H7 (cell line): ENCODE measurements around the gene FKRP. TPM values are rescaled to one million over a fixed set of nuclear protein-coding genes. Genes with fewer than 3 reads are reported as not detected.
"Not testable (repeated sequence)": the region's sequence is repeated elsewhere in the genome, so short reads cannot be mapped to it uniquely, and the experiment has no call there.

Experiments used
- DNase-seq: peaks from one replicate; pipeline ENCODE4 v3.0.0; 2012
- H3K27me3 ChIP-seq: 2 replicates; pipeline ENCODE4 v1.6.0; 2011; ENCODE audit warnings: mild to moderate bottlenecking, low read length; ENCODE audit not compliant: control insufficient read depth, insufficient read depth
- H3K36me3 ChIP-seq: replicated peaks from 2 replicates; pipeline ENCODE4 v1.5.1; 2011; ENCODE audit warnings: low read length; ENCODE audit not compliant: control insufficient read depth, insufficient read depth
- H3K4me3 ChIP-seq: 2 replicates; pipeline ENCODE4 v1.5.1; 2011; ENCODE audit warnings: low read depth, mild to moderate bottlenecking, control low read depth, low read length, moderate library complexity; ENCODE audit not compliant: insufficient read depth
- total RNA-seq: library from RNA; depleted of rRNA; stranded (reverse); fragments of >200 nt; shearing (Covaris generic); gene quantifications from 2 replicates; pipeline ENCODE4 v1.2.3, GENCODE V29; 2014

FKRP gene
- total RNA-seq, 1 experiment from 2014 or later: 22.4 TPM

DNA sequence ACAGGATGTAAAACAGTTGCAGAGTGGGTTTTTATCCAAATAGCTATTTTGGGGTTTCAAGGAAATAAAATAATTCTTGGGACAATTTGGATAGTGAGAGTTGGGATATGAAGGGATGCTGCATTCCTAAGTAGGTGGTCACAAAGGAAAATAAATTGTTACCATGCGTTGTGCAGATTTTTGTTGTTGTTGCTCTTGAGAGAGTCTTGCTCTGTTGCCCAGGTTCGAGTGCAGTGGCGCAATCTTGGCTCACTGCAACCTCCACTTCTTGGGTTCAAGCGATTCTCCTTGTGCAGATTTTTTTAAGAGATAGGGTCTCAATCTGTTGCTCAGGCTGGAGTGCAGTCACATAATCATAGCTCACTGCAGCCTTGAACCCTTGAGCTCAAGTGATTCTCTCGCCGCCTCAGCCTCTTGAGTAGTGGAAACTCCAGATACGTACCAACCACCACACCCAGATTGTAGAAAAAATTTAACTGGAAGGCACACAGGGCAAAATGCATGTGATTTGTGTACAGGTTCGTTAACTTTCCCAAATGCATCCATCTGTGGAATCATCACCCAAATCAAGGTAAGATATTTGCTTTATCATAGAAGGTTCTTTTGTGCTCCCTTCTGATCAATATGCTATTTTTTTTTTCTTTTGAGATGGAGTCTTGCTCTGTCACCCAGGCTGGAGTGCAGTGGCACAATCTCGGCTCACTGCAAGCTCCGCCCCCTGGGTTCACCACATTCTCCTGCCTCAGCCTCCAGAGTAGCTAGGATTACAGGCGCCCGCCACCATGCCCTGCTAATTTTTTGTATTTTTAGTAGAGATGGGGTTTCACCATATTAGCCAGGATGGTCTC is 26.5 kb downstream of the FKRP start:
- Histone ChIP-seq H3K36me3 (peaks cover 23% of the 10 kb centered on the region), H3K27me3 (no peaks in the 10 kb centered on the region), H3K4me3 (no peak overlapping the region)
- DNase-seq: no peak

DNA sequence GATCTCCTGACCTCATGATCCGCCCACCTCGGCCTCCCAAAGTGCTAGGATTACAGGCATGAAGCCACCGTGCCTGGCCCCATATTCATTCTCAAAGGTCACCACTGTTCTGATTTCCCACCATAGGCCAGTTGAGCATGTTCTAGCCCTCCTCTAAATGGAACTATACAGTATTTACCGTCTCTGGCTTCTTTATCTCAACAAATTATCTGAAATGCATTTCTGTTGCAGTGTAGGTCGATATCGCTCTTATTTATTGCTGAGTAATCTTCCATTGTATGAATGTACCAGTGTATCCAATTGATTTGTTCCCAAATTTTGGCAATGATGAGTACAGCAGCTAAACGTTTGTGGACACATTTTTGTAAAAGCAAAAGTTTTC is 27.2 kb downstream of the FKRP start:
- no peaks in the 10 kb centered on the region for H3K27me3 ChIP-seq
- DNase-seq: no peak
- H3K4me3 ChIP-seq: no peak overlapping the region
- H3K36me3 ChIP-seq: peaks cover 23% of the 10 kb centered on the region

DNA sequence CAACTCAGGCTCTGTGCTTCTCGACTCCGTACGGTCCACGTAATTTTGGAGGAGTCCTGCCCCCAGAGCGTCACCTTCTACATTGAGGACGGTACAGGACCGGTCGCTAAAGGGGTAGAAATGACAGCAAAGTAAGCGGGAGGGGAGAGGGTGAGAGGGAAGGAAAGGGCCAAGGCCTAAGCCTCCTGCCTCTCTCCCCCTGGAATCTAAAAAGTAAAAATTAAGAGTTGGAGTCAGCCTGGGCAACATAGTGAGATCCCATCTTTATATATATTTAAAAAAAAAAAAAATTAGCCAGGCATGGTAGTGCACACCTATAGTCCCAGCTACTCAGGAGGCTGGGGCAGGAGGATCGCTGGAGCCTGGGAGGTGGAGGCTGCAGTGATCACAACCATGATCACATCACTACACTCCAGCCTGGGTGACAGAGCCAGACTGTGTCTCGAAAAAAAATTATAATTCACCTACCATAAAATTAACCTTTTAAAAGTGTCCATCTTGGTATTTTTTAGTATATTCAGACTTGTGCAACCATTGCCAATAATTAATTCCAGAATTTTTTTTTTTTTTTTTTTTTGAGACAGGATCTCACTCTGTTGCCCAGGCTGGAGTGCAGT is 29.9 kb downstream of the FKRP start:
- DNase-seq: no peak
- peaks cover 35% of the 10 kb centered on the region for H3K36me3 ChIP-seq
- no peaks in the 10 kb centered on the region for H3K27me3 ChIP-seq
- H3K4me3 ChIP-seq: no peak overlapping the region

DNA sequence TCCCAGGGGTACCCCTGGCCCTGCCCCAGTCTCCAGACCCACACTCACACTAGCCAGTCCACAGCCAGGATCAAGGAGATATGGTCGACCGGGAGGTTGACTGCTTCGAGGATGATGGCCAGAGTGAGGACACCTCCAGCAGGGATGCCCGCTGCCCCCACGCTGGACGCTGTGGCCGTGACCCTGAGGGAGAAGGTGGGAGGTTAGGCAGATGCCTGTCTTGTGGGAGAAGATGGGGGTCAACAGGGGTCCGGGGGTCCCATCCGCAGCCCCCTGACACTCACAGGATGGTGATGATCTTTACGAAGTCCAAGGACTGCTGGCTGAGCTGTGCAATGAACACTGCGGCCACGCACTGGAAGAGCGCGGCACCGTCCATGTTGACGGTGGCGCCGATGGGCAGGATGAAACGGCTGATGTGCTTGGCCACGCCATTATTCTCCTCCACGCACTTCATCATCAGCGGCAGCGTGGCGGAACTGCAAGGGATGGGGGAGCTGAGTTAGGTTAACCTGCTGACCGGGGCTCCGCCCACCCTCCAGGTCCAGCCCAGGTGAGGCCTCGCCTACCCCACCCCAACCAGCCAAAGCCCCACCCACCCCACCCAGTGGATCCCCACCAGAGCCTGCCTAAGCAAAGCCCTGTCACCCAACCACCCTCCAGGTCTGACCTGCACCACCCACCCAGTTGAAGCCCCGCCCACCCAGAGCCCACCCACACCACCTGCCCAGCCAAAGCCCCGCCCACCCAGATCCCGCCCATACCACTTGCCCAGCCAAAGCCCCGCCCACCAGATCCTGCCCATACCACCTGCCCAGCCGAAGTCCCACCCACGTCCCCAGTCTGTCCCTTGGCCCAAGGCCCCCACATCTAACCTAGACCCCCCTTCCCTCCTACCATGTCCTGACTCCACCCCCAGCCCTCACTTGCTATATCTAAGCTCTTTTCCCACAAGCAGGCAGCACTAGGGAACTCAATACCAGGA is 31.4 kb downstream of the FKRP start:
- no peaks in the 10 kb centered on the region for H3K27me3 ChIP-seq
- DNase-seq: peak; percentile 98
- no peak overlapping the region for H3K4me3 ChIP-seq
- peaks cover 46% of the 10 kb centered on the region for H3K36me3 ChIP-seq

DNA sequence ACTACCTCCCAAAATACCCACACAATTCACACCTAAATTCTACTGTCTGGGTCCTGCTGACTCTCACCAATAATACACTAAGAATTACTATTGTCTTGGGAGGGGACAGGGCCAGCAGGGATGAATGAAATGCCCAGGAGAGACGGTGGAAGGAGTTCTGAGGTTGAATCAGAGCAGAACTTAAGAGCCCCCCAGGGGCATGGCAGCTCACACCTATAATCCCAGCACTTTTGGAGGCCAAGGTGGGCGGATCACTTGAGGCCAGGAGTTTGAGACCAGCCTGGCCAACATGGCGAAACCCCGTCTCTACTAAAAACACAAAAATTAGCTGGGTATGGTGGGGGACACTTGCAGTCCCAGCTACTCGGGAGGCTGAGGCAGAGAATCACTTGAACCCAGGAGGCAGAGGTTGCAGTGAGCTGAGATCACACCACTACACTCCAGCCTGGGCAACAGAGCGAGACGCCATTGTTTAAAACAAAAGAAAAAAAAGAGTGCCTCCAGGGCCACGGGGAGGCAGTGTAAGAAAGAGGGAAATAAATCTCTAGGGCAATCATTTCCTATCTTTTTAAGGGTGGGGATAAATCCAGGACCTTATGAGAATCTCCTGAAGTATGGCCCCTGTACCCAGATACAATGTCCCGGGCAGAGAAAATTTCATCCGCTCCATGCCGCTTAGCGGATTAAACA is 32.2 kb downstream of the FKRP start:
- H3K4me3 ChIP-seq, H3K27me3 ChIP-seq, DNase-seq: not testable (repeated sequence)
- peaks cover 55% of the 10 kb centered on the region for H3K36me3 ChIP-seq

DNA sequence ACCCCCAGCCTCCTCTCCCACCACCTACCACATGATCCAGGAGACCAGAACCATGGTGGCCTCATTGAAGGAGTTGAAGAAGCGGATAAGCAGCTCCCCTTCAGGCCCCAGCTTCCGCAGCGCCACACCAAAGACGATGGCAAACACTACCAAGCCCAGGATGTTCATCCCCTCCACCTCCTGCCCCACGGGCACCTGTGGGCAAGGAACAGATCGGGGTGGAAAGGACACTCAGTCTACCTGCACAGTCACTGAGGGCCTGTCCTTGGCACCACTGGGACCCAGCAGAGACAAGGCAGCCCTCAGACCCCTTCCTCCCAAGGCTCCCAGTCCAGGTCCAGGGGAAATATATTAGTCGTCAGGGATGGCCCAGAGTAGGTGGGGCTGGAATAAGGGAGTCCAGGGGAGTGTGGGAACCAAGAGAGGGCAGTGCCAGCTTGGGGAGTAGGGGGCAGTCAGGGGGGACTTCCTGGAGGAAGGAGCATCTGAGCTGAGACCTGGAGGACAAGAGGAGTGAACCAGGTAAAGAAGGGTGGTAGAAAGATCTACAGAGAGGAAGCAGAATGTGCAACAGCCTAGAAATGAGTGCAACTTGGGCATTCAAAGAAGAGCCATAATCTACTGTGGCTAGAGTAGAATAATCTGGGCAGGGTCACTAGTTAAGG is 36.6 kb downstream of the FKRP start:
- H3K4me3 ChIP-seq: no peak overlapping the region
- H3K27me3 ChIP-seq: no peaks in the 10 kb centered on the region
- peaks cover 51% of the 10 kb centered on the region for H3K36me3 ChIP-seq
- DNase-seq: peak; percentile 17

DNA sequence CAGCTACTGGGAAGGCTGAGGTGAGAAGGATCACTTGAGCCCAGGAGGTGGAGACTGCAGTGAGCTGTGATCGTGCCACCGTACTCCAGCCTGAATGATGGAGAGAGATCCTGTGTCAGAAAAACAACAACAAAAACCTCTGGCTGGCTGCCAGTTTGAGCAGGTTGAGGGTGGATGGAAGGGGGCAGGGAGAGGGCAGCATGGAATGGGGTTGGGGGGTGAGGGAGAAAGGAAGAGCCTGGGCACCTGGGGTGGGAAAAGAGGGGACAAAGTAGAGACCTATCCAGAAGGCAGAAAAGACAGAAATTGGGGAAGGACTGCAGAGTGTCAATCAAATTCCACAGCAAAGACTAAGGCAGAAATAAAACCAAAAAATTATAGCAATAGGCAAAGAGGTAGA is 37.8 kb downstream of the FKRP start:
- DNase-seq: peak; percentile 26
- H3K4me3 ChIP-seq: peak overlapping the region; percentile 99; the same call in 1 of the 2 replicates
- H3K27me3 ChIP-seq: no peaks in the 10 kb centered on the region
- peaks cover 50% of the 10 kb centered on the region for H3K36me3 ChIP-seq

DNA sequence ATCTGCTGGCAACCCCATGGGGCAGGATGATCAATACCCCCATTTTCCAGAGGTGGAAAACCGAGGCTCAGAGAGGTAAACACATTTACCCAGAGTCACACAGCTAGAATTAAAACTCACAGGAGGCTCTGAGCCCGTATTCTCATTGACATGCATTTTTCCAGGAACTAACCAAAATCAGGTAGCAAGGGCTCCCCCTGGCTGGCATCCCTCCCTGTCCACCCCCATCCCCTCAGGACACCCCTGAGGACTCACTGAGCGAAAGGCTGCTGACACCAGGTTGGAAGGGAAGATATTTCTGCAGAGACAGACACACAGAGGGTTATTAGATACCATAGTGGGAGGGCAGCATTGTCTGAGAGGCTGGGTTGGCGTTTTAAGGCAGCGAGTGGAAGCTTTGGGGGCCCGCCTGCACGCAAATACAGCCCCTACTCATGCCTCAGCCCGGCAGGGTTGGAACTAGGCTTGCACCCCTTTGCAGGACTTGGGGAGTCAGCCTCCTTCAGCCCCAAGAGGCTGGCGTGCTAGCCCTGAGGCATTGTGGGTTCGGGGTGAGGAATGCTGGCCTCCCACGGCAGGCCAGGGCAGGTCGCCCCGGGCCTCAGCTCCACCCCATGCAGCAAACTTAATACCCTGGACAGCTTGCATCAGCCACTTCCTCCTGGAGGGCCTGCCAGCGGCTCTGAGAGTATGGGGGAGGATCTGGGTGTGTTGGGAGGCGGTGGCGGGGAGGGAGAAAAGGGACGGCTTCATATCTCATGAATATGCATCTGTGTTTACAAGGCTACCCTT is 38.6 kb downstream of the FKRP start:
- Histone ChIP-seq H3K4me3 (peak overlapping the region; percentile 99), H3K27me3 (peaks cover 3% of the 10 kb centered on the region; the same call in 1 of the 2 replicates), H3K36me3 (peaks cover 45% of the 10 kb centered on the region)
- peak; percentile 90 for DNase-seq

DNA sequence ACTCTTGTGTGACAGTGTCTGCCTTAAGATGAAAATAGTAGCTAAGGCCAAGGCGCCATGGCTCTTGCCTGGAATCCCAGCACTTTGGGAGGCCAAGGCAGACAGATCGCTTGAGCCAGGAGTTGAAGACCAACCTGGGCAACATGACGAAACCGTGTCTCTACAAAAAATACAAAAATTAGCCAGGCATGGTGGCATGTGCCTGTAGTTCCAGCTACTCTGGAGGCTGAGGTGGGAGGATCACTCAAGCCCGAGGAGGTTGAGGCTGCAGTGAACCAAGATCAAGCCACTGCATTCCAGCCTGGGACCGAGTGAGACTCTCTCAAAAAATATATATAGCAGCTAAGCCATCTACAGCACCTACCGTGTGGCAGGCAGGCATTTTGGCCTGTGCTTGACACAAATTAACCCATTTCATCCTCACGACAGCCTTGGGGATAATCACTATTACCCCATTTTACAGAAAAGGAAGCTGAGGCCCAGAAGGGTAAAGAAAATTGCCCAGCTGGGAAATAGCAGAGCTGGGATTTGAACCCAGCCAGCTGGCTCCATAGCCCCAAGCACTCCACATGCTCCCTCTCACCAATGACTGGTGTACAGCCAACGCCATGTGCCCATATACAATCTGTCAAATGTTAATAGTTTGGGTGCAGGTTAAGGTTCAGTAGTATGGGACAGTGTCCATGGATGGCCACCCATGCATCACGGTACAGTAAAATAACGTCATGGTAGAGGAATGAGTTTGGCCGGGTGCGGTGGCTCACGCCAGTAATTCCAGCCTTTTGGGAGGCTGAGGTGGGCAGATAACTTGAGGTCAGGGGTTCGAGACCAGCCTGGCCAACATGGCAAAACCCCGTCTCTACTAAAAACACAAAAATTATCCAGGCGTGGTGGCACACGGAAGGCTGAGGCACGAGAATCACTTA is 39.5 kb downstream of the FKRP start:
- peaks cover 42% of the 10 kb centered on the region for H3K36me3 ChIP-seq
- peaks cover 3% of the 10 kb centered on the region; the same call in 1 of the 2 replicates for H3K27me3 ChIP-seq
- DNase-seq: peak; percentile 24
- peak overlapping the region; percentile 99 for H3K4me3 ChIP-seq

DNA sequence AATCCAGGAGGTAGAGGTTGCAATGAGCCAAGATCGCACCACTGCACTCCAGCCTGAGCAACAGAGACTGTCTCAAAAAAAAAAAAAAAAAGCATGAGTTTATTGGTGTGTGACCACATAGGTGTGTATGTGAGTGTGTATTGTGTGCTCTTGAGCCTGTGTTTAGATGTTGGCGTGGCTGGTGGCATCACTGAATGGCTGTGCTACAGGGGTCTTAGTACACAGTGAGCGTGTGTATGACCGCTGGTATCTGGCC is 40.1 kb downstream of the FKRP start:
- H3K36me3 ChIP-seq: peaks cover 37% of the 10 kb centered on the region
- H3K4me3 ChIP-seq: peak overlapping the region; percentile 99
- no peak for DNase-seq
- peaks cover 3% of the 10 kb centered on the region; the same call in 1 of the 2 replicates for H3K27me3 ChIP-seq

DNA sequence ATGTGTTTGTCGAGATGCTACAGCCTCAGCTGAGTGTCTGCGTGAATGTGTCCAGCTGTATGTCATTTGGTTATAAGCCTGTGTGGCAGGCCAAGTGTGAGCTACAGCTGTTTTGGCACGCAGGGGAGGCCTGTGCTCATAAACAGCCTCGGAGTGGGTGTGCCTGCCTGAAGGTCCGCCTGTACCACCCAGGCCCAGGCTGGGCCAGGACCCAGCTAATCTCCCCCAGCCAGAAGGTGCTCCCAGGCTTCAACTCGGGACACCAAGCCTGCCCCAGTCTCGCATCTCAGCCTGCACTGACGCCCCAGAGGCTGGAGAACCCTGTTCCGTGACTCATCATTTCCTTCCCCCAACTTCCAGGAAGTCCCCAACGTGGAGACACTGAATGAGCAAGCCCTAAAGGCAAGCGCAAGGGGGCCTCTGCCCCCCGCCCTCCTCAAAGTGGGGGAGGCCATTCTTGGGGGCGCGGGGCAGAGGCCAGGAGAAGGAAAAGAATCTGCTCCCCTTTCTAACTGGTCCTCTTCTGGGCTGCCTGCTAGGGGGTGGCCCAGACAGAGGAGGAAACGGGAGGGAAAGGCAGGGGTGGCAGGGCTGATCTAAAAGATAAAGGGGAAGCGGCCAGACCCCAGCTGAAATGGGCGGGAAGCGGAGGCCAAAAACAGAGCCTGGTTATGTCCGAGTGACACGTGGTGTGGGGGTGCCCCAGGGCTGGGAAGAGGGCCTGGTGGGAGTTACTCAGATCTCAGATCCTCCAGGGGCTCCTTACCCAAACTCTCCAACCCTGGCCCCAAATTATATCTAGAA is 40.6 kb downstream of the FKRP start:
- peak; percentile 75 for DNase-seq
- H3K4me3 ChIP-seq: peak overlapping the region; percentile 99

DNA sequence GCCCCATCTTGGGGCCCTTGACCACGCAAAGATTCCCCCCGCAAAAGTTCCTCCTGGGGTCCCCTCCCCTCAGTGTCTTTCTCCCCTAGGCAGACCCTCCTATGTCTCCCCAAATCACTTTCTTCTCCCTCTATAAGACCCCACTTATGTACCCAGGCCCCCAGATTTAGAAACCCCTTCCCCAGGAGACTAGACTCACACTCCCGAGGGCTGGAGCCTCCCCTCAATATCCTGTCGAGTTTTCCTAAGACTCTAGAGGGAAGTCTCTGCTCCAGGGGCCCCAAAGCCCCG is 41.1 kb downstream of the FKRP start:
- peaks cover 30% of the 10 kb centered on the region for H3K36me3 ChIP-seq
- no peak for DNase-seq
- peaks cover 3% of the 10 kb centered on the region; the same call in 1 of the 2 replicates for H3K27me3 ChIP-seq
- peak overlapping the region; percentile 99 for H3K4me3 ChIP-seq

More for the DNA sequence above, 40.6 kb downstream of the FKRP start:
- peaks cover 35% of the 10 kb centered on the region for H3K36me3 ChIP-seq
- peaks cover 3% of the 10 kb centered on the region; the same call in 1 of the 2 replicates for H3K27me3 ChIP-seq
